NCI-H146 (cell line): Measurements from ENCODE around the gene MEGF6.
A peak's percentile ranks its signal among the peaks of the same experiment; 100 is the strongest.
"Not testable (repeated sequence)": the region's sequence is repeated elsewhere in the genome, so short reads cannot be mapped to it uniquely, and the experiment has no call there.

ENCODE experiments used
- DNase-seq: peaks from one replicate; lab custom pipeline; 2025; lab: John Stamatoyannopoulos, UW

MEGF6 gene

GRCh38 chr1:3629561-3630160, 18.4 kb upstream of the MEGF6 start:
- no peak for DNase-seq

GRCh38 chr1:3628445-3628844, 17.1 kb upstream of the MEGF6 start:
- DNase-seq = no peak

DNA sequence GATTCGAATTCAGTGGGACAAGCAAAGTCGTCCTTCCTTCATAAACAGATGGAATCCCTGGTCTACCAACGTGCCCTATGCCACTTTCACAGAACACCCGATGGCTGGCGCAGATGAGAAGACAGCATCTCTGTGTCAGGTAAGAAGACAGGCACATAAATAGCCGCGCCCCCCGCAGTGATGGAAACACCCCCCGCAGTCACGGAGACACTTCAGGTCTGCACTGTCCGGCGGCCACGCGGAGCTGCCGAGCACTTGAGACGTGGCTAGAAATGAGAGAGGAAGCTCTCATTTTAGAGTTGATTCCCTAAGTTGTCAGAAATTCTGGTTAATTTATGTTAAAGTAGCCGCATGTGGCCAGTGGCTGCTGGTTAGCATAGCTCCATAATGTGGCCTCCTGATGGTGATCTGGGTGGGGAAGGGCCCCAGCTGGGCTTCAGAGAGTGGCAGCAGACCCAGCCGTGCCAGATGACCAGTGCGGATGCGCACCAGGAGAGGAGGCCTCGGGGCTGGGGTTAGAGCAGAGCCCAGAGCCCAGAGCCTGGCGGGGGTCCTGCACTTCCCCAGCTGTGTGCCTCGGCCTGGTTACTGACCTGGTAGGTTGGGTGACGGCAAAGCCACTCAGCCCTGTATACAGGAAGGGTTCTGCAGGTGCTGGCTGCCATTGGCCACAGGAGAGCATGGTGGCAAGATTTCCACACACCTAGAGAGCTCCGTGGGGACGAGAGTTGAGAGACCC, 16.4 kb upstream of the MEGF6 start:
- no peak for DNase-seq

DNA sequence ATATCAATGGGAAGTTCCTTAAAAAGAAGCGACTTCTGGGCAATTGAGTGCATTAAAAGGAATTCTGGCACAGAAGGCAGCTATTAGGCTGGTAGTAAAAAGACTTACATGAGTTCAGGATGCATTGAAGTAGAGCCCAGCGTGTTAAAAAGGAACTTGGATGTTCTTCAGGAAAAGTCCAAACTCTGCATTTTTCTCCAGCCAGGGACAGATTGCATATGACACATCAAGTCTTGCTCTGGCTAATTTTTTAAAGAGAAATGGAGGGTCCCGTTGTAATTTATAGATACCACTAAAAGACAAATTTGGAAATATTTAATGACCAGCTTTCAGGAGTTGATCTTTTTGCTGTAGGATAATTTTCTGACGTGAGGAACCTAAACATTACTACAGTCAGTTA, 14.7 kb upstream of the MEGF6 start:
- no peak for DNase-seq

GRCh38 chr1:3625151-3625907, 14.0 kb upstream of the MEGF6 start:
- DNase-seq = peak; percentile 69

GRCh38 chr1:3624200-3625136, 13.2 kb upstream of the MEGF6 start, which contains the start of gene TPRG1L:
Gene TPRG1L (plus strand): TSS chr1:3625015. CDS start chr1:3625073, 58 bp downstream.
- peak; percentile 95 for DNase-seq

DNA sequence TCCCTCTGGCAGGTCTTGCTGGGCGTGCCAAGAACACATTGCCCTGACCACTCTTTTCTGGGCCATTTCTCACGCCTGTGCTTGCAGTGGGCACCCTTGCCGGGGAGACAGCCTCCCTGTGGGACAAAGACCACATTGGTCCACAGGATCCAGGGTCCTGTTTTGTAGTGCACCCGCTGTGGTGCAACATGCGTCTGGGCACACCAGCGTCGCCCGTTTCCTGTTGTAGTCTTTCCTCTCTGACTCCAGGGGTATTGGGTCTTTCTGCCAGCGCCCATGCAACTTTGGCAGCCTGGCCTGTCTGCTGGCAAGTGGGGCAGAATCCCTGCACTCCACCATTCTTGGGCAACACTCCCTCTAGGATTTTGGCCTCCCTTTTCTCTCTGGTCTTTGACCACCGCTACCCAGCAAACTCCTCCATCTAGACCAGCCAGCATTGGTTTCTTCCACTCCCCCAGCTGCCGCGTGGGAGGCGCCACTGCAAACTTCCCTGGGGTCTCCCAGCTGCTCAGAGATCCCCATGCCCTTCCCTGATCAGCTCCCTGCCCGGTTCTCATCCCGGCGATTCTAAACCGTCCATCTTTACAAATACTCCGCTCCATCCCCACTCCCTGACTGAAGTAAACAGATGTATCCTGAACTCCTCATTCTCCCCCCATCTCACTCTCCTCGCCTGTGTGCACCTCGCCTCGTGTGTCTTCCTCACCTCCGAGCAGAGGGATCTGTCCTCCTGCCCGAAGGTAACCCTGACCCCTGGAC, 12.3 kb upstream of the MEGF6 start:
- DNase-seq = no peak

DNA sequence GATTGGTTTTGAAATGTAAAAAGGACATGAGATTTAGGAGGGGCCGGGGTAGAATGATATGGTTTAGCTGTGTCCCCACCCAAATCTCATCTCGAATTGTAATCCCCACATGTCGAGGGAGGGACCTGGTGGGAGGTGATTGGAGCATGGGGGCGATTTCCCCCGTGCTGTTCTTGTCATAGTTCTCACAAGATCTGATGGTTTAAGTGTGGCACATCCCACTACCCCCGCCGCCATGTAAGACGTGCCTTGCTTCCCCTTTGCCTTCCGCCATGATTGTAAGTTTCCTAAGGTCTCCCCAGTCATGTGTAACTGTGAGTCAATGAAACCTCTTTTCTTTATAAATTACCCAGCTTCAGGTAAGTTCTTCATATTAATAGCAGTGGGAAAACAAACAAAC, 10.8 kb upstream of the MEGF6 start:
- not testable (repeated sequence) for DNase-seq

GRCh38 chr1:3621151-3621671, 9.9 kb upstream of the MEGF6 start:
- DNase-seq = peak; percentile 19

DNA sequence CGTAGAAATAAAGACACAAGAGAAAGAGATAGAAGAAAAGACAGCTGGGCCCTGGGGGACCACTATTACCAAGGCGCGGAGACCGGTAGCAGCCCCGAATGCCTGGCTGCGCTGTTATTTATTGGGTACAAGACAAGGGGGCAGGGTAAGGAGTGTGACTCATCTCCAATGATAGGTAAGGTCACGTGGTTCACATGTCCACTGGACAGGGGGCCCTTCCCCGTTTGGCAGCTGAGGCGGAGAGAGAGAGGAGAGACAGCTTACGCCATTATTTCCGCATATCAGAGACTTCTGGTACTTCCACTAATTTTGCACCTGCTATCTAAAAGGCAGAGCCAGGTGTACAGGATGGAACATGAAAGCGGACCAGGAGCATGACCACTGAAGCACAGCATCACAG, 9.4 kb upstream of the MEGF6 start:
- peak; percentile 25 for DNase-seq

- DNase-seq = peak; percentile 70
These were observed 7.8 kb upstream of the MEGF6 start for GRCh38 chr1:3618881-3619671.

- DNase-seq = no peak
These were observed 7.2 kb upstream of the MEGF6 start for GRCh38 chr1:3618531-3618880.

DNA sequence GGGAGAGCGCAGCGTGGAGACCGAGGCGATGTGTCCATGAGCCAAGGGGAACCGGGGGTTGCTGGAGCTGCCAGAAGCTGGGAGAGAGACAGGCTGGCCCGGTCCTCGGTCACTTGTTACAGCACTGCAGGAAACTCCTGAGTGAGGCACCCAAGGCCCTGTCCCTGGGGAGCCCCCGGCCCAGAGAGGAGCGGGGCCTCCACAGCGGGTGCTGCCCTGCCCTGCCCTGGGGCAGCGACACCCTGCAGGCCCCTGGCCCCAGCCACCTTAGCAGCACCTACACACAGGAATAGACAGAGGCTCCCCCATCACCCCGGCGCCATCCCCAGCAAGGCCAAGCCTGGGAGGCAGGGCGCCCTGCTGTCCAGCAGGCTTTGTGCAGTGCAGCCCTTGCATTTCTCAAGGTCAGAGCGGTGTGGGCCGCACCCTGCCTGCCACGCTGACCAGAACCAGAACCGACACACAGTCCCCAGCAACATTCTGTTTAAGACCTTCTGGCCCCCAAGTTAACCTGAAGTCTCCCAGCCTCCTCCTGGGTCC, 6.6 kb upstream of the MEGF6 start:
- DNase-seq = no peak

DNA sequence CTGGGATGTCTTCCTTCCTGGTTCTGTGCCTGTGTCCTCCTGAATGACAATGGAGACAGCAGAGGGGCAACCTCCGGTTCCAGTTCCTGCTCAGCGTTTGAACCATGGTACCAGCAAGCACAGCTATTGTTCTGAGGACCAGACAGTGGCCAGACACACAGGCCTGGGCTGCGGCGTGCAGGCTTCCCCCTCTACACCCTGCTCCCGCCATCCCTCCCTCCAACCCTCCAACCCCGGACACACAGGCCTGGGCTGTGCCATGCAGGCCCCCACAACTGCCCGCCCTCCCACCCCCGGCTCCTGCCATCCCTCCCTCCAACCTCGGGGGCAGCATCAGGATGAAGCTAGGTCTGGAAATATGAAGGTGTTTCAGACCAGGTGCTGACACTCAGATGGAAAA, 5.6 kb upstream of the MEGF6 start:
- no peak for DNase-seq

DNA sequence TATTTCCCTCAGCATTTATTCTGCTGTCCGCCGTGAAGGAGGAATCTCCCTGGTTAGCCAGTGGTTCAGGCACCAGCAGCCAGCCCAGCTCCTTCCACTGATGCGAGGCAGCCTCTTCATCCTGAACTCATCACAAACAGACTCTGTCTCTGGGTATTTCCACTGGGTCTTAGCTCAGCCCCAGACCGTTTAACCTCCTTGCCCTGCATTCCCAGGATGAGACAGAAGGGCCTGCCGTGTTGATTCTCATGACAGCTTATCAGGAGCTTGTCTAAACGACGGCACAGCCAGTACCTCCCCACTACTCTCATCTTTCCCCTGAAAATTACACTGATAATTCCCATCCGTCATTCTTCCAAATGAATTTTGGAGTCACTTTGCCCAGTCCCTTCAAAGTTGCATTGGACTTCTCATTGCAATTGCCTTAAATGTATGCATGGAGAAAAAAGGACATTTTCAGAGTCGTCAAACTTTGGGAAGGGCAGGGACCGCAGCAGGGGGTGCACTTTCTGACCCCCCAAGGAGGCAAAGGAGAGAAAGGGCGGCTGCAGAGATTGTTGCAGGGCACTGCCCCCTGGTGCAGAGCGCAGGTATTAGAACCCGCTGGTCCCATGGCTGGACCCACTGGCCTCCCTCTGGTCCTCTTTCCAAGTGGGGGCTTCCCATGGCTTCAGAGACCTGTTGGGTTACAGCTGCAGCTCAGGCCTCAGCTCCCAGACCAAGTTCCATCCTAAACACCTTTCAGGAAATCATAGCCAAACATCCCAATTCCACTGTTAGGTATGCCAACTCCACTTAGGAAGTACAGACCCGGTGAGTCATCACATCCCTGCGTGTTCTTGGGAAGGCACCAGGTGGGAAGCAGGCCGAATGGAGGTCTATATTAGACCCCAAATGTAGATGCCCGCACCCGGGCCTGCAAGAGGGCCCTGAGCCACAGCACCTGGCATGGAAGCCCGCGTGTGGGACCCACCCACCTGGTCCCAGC, 3.7 kb upstream of the MEGF6 start:
- DNase-seq = no peak

DNA sequence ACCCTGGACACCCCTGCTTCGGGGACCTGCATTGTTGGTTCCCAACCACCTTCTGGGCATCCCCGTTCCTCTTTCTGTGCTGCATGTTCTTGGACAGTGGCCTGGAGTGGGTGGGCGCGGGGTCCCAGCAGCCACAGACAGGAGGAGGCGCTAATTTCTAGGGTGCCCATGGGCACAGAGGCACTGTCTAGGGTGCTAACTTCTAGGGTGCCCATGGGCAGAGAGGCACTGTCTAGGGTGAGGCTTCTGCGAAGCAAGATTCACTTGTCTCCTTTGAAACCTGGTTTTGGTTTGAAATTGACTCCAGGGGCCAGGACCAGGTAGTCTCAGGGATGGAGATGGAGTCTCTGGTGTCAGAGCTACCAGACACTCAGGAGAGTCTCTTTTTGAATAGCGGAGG, 815 bp upstream of the MEGF6 start:
- DNase-seq = no peak

DNA sequence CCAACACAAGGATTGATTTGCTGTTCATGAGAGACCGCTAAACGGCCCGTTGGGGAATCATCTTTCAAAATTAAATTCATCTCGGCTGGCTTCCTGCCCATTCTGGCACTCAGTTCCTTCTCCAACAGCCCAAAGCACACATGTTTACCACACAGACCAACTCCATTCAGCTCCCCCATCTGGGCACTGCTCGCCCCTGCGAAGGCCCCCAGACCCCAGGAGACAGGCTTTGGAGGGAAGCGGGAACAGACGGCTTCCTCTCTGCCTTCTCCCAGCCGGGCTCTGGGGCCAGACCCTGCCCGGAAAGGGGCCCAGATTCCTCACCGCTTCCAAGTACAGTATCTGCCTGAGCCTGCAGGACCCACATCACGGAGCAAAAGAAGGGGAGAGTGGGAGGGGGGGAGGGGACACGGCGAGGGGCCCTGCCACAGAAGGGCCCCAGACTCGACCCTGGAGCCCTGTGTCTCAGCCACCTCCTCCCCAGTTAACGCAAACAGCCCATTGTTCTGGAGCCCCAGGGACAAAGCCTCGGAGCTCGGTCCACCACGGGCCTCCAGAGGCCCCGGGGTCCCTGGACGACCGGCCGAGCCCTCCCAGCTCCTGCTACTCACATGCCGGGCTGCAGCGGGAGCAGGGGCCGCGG, 660 bp downstream of the MEGF6 start:
- DNase-seq = no peak
